HepG2 (cell line): ENCODE data around the gene MTHFR.

Experiments
- BRD4 ChIP-seq: sonication (generic); formaldehyde crosslinking; IDR thresholded peaks from 2 replicates; pipeline ENCODE4 v1.4.0; 2020; ENCODE audit warnings: missing genetic modification reagents
- CREM ChIP-seq, 2 experiments: sonication (generic) in 1 of 2; formaldehyde crosslinking in 1 of 2; IDR thresholded peaks; 2 replicates each; pipeline versions ENCODE4 v1.4.0 to v1.6.1; 2016 to 2020; ENCODE audit warnings: antibody characterized with exemption in 1 of 2, mild to moderate bottlenecking in 1 of 2, missing genetic modification reagents in 1 of 2
- ETV6 ChIP-seq: sonication (generic); formaldehyde crosslinking; conservative IDR thresholded peaks from 2 replicates; pipeline ENCODE4 v1.4.0; 2020; ENCODE audit warnings: missing genetic modification reagents
- NFRKB ChIP-seq: fragments of 450-650 bp; IDR thresholded peaks from 2 replicates; pipeline ENCODE4 v1.6.1; 2017
- POLR2A ChIP-seq, 2 experiments: IDR thresholded peaks; 2 replicates each; pipeline ENCODE4 v1.6.1; 2011; ENCODE audit warnings: low read depth in 2 of 2, low read length in 2 of 2, mild to moderate bottlenecking in 1 of 2, moderate library complexity in 1 of 2; ENCODE audit not compliant: insufficient read depth in 1 of 2
- YY1 ChIP-seq: IDR thresholded peaks from 2 replicates; pipeline ENCODE4 v1.6.1; 2011; ENCODE audit warnings: low read length, low read depth, moderate library complexity, mild to moderate bottlenecking; ENCODE audit not compliant: insufficient read depth, insufficient replicate concordance
- ZNF274 ChIP-seq: sonication (generic); formaldehyde crosslinking; IDR thresholded peaks from 2 replicates; pipeline ENCODE4 v1.5.1; 2020; ENCODE audit warnings: mild to moderate bottlenecking, missing genetic modification reagents
- ZNF292 ChIP-seq: sonication (generic); formaldehyde crosslinking; IDR thresholded peaks from 2 replicates; pipeline ENCODE4 v1.8.1; 2022; ENCODE audit warnings: mild to moderate bottlenecking, low read depth, missing genetic modification reagents, borderline replicate concordance
- TF ChIP-seq, protein P1 (sequence below): sonication (generic); formaldehyde crosslinking; IDR thresholded peaks from 2 replicates; pipeline ENCODE4 v1.5.0; 2020; ENCODE audit warnings: mild to moderate bottlenecking, missing genetic modification reagents, moderate library complexity
- TF ChIP-seq, protein P2 (sequence below): sonication (generic); formaldehyde crosslinking; IDR thresholded peaks from 2 replicates; pipeline ENCODE4 v1.4.0; 2020; ENCODE audit warnings: missing genetic modification reagents, borderline replicate concordance
- TF ChIP-seq, protein P3 (sequence below): sonication (generic); formaldehyde crosslinking; IDR thresholded peaks from 2 replicates; pipeline ENCODE4 v1.8.1; 2023; ENCODE audit warnings: missing genetic modification reagents, inconsistent platforms, borderline replicate concordance

DNA sequence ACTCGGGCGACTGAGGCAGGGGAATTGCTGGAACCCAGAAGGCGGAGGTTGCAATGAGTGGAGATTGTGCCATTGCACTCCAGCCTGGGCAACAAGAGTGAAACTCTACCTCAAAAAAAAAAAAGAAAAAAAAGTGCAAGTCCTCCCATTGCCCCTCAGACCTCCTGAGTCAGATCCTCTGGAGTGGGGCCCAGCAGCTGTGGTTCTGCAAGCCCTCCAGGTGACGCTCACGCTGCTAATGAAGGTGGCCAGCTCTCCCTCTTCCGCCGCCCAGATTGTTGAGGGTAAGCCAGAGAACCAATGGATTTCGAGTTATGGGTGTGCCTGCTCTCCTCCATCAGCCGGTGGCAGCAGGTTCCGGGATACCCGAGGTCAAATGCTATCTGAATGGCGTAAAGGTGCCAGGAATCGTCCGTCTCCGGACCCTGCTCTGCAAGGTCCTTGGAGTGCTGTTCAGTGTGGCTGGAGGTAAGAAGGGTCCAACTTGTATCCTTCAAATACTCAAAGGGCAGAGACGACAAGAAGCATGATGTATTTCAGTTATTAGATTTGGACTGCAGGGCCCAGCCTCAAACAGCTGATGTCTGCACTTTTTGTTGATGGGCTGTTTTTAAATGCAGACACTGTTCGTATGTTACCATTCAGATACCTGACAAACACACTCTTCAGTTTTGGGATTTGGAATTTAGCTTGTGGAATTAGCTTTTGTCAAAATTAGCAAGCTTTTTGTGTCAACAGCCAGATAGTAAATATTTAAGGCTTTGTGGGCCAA lies 17.8 kb upstream of the MTHFR start:
- TF ChIP-seq CREM (IDR thresholded peaks at IDR 0.05) (no peak), CREM (CRISPR knock-in tag; IDR thresholded peaks at IDR 0.05) (no peak), BRD4 (CRISPR knock-in tag) (no peak), POLR2A (IDR thresholded peaks at IDR 0.05; ENCODE audit: insufficient read depth in 1 of 2, low read depth in 2 of 2, low read length in 2 of 2) (peak in 1 of 2 experiments; percentile 37; a peak in 1 of 4 replicates), YY1 (no peak), ETV6 (CRISPR knock-in tag) (no peak), ZNF274 (CRISPR knock-in tag) (no peak), NFRKB (no peak), ZNF292 (no peak)
- TF ChIP-seq, protein P1, sequence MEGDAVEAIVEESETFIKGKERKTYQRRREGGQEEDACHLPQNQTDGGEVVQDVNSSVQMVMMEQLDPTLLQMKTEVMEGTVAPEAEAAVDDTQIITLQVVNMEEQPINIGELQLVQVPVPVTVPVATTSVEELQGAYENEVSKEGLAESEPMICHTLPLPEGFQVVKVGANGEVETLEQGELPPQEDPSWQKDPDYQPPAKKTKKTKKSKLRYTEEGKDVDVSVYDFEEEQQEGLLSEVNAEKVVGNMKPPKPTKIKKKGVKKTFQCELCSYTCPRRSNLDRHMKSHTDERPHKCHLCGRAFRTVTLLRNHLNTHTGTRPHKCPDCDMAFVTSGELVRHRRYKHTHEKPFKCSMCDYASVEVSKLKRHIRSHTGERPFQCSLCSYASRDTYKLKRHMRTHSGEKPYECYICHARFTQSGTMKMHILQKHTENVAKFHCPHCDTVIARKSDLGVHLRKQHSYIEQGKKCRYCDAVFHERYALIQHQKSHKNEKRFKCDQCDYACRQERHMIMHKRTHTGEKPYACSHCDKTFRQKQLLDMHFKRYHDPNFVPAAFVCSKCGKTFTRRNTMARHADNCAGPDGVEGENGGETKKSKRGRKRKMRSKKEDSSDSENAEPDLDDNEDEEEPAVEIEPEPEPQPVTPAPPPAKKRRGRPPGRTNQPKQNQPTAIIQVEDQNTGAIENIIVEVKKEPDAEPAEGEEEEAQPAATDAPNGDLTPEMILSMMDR (CRISPR knock-in tag), result no peak
- TF ChIP-seq, protein P2, sequence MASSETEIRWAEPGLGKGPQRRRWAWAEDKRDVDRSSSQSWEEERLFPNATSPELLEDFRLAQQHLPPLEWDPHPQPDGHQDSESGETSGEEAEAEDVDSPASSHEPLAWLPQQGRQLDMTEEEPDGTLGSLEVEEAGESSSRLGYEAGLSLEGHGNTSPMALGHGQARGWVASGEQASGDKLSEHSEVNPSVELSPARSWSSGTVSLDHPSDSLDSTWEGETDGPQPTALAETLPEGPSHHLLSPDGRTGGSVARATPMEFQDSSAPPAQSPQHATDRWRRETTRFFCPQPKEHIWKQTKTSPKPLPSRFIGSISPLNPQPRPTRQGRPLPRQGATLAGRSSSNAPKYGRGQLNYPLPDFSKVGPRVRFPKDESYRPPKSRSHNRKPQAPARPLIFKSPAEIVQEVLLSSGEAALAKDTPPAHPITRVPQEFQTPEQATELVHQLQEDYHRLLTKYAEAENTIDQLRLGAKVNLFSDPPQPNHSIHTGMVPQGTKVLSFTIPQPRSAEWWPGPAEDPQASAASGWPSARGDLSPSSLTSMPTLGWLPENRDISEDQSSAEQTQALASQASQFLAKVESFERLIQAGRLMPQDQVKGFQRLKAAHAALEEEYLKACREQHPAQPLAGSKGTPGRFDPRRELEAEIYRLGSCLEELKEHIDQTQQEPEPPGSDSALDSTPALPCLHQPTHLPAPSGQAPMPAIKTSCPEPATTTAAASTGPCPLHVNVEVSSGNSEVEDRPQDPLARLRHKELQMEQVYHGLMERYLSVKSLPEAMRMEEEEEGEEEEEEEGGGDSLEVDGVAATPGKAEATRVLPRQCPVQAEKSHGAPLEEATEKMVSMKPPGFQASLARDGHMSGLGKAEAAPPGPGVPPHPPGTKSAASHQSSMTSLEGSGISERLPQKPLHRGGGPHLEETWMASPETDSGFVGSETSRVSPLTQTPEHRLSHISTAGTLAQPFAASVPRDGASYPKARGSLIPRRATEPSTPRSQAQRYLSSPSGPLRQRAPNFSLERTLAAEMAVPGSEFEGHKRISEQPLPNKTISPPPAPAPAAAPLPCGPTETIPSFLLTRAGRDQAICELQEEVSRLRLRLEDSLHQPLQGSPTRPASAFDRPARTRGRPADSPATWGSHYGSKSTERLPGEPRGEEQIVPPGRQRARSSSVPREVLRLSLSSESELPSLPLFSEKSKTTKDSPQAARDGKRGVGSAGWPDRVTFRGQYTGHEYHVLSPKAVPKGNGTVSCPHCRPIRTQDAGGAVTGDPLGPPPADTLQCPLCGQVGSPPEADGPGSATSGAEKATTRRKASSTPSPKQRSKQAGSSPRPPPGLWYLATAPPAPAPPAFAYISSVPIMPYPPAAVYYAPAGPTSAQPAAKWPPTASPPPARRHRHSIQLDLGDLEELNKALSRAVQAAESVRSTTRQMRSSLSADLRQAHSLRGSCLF (CRISPR knock-in tag), result no peak
- TF ChIP-seq, protein P3, sequence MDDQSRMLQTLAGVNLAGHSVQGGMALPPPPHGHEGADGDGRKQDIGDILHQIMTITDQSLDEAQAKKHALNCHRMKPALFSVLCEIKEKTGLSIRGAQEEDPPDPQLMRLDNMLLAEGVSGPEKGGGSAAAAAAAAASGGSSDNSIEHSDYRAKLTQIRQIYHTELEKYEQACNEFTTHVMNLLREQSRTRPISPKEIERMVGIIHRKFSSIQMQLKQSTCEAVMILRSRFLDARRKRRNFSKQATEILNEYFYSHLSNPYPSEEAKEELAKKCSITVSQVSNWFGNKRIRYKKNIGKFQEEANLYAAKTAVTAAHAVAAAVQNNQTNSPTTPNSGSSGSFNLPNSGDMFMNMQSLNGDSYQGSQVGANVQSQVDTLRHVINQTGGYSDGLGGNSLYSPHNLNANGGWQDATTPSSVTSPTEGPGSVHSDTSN, result no peak
